Testis (tissue), 2 donors: ENCODE measurements around the gene MAP3K3.

Experiments
- POLR2A ChIP-seq: fragments of 450-650 bp; IDR thresholded peaks from one replicate; pipeline ENCODE4 v1.6.1; 2017; ENCODE audit warnings: antibody characterized with exemption, mild to moderate bottlenecking, moderate library complexity
- TF ChIP-seq, protein P1 (sequence below), 3 experiments: fragments of 450-650 bp in 2 of 3; fragments of 200-600 bp in 1 of 3; sonication (generic) in 1 of 3; IDR thresholded peaks; one replicate each; pipeline ENCODE4 v1.5.1; 2016 to 2019; ENCODE audit warnings: antibody characterized with exemption in 3 of 3, mild to moderate bottlenecking in 2 of 3, moderate library complexity in 1 of 3

GRCh38 chr17:63698886-63699637, 76.8 kb downstream of the MAP3K3 start:
- TF ChIP-seq, protein P1, sequence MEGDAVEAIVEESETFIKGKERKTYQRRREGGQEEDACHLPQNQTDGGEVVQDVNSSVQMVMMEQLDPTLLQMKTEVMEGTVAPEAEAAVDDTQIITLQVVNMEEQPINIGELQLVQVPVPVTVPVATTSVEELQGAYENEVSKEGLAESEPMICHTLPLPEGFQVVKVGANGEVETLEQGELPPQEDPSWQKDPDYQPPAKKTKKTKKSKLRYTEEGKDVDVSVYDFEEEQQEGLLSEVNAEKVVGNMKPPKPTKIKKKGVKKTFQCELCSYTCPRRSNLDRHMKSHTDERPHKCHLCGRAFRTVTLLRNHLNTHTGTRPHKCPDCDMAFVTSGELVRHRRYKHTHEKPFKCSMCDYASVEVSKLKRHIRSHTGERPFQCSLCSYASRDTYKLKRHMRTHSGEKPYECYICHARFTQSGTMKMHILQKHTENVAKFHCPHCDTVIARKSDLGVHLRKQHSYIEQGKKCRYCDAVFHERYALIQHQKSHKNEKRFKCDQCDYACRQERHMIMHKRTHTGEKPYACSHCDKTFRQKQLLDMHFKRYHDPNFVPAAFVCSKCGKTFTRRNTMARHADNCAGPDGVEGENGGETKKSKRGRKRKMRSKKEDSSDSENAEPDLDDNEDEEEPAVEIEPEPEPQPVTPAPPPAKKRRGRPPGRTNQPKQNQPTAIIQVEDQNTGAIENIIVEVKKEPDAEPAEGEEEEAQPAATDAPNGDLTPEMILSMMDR (IDR thresholded peaks at IDR 0.05) = no peak
- TF ChIP-seq POLR2A = no peak
